HG02970 (cell line): ENCODE results near the gene SLC25A34.

Experiments
- ATAC-seq: cut with Tn5 transposase; IDR thresholded peaks from one replicate; pipeline ENCODE4 v1.9.1; 2021; ENCODE audit warnings: mild to moderate bottlenecking, moderate library complexity, moderate number of reproducible peaks; ENCODE audit not compliant: unreplicated experiment, low FRiP score

Gene SLC25A34

DNA sequence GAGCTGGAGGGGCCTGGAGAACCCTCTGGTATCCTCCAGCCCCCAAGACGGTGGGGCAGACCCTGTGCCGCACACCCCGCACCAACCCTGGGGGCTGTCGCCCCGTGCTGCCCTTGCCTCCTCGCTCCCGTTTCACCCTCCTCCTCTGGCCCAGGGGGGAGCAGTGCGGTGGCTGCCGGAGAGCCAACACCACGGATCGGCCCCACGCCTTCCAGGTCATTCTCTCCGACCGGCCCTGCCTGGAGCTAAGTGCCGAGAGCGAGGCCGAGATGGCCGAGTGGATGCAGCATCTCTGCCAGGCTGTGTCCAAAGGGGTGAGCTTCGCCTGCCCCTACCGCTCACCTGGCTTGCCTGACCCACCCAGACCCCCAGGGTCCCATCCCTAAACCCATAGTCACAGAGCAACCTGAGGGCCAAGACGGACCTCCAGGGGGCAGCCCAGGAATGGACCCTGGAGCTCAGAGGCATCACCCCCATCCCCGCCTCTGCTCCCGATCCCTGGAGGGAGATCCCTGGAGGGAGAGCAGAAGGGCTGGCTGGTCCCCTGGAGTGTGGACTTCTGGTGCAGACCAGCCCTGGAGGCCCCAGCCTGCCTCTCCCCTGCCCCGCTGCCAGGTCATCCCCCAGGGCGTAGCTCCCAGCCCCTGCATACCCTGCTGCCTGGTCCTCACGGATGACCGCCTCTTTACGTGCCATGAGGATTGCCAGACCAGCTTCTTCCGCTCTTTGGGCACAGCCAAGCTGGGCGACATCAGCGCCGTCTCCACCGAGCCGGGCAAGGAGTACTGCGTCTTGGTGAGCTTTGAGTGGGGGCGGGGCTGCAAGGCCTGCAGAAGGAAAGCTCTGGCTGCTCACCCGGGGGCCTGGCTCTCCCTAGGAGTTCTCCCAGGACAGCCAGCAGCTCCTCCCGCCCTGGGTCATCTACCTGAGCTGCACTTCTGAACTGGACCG, 4.0 kb upstream of the SLC25A34 start:
- ATAC-seq, result no peak

DNA sequence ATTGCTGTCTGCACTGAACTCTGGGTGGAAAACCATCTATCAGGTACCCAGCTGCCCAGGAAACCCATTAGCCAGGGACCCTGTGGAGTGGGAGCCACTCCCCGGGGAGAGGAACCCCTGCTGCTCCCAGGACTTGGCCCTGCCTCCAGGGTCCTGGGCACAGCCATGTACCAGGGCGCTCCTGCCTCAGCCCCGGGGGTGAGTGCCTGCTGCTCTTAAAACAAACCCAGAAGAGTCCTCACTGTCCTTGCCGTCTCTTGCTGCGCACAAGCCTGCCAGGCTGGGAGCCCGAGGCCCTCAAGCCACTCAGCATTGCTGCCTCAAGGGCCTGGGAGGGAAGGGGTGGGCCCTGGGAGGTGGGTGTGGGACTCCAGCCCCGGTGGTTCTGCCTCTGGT, 3.4 kb upstream of the SLC25A34 start:
- ATAC-seq, result no peak

DNA sequence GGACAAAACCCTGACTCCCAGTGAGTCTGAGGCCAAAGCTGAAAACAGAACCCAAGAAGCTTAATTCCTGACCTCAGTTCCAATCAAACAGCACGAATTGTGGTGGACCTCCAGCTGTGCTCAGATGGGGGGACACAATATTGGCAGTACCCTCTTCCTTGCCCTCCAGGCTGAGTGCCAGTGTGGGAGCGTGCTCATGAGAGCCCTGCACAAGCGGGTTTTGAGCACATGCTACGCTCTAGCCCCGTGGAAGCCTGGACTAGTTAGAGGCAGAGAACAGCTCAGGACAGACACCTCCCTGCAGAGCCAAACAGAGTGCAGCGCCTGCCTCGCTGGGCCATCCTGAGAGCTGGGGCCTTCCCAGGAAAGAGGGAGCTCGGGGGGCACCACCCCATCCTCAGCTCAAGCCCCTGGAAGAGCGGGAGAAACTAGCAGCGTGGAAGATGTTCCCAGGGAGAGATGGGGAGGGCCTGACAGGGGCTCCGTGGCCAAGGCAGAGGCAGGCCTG, 2.8 kb upstream of the SLC25A34 start:
- ATAC-seq, result no peak

DNA sequence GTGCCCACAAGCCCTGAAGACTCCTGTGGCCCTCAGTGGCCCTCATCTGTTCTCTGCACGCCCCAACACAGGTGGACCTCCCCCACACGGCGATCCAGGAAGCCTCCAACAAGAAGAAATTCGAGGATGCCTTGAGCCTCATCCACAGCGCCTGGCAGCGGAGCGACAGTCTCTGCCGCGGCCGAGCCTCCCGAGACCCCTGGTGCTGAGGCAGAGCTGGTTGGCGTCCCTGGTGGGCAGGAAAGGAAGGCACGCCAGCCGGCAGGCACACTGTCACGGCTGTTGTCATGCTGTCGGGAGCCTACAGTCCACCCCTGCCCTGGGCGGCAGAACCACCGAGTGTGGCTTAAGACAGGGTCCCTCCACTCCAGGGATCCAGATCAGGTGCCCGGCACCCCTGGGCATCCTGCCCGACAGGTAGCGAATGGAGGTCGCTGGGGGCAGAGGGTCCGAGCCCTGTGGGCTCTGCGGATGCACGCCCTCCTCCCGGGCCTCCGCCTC, 2.3 kb upstream of the SLC25A34 start:
- ATAC-seq, result no peak

DNA sequence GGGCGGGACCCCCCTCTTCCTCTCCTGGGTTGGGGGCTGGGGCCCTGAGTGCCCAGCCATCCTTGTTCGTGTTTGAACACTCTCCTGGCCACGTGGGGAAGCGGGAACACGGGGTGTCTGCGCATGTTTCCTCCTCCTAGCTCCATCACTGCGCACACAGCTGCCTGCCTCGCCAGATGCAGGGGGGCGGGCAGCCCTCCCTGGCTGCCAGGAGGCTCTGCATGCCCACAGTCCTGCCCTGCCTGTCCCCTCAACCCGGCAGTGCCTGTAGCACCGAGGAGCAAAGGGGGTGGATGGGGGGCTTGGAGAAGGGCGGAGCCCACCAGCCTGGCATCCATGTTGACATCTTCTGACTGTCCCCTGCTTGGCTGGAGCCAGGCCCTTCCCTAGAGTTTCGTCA, 1.8 kb upstream of the SLC25A34 start:
- ATAC-seq, result no peak

DNA sequence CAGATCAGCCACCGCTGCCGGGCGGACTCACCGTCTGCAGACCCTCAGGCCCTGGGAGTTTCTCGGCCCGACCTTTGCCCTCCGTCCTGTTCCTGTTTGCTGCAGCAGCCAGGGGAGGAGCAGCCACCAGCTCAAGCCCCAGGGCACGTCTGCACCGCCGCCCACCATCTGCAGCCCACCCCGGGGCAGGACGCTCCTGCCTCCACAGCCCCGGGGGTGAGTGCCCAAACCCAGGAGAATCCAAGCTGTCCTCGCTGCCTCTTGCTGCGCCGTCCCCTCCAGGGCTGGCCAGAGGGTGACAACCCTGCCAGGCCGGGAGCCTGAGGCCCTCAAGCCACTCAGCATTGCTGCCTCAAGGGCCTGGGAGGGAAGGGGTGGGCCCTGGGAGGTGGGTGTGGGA, 1.2 kb upstream of the SLC25A34 start:
- no peak for ATAC-seq

DNA sequence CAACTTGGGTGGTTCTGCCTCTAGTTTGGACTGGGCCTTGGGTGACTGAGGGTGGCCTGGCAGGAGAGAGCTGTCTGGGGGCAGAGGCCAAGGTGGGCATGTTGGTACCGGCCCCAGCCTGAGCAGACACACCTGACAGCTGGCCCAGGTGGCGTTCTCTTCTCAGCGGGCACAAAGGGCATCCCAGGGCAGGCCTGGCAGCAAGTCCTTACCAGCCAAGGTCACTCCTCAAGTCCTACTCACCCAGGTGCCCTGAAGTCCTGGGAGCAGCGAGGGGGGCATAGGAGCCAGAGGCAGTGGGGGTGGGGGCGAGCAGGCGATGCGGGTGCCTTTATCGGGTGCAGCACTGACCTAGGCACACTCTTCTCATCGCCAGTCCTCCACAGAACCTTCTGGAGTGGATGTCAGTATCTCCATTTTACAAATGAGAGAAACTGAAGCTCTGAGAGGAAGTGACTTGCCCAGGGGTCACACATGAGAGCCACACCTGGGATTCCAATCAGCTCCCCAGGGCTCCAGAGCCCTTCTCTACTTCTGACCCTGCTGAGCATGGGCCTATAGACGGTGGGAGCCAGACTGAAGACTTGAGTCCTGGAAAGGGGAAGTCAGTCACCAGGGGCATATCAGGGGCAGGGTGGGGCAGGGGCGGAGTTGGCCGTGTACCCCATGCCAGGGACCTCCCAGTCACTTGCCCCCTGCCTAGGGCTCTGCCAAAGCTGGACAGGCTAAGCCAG, 587 bp upstream of the SLC25A34 start:
- ATAC-seq, result no peak

DNA sequence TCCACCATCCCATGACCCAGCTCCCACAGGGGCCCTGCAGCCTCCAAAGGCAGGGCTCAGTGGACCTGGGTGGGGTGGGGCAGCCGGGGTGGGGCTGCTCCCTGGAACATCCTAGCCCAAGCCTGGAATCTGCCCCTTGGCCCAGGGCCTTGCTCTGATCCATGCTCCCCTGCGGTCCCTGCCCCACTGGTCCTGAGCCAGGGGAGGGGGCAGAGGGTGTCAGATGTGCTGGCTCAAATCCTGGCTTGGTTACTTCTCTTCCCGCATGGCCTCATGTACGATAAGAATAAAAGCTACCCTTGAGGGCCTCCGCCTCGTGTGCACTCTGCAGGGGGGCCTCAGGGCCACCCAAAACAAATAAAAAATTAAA, 819 bp downstream of the SLC25A34 start:
- no peak for ATAC-seq

DNA sequence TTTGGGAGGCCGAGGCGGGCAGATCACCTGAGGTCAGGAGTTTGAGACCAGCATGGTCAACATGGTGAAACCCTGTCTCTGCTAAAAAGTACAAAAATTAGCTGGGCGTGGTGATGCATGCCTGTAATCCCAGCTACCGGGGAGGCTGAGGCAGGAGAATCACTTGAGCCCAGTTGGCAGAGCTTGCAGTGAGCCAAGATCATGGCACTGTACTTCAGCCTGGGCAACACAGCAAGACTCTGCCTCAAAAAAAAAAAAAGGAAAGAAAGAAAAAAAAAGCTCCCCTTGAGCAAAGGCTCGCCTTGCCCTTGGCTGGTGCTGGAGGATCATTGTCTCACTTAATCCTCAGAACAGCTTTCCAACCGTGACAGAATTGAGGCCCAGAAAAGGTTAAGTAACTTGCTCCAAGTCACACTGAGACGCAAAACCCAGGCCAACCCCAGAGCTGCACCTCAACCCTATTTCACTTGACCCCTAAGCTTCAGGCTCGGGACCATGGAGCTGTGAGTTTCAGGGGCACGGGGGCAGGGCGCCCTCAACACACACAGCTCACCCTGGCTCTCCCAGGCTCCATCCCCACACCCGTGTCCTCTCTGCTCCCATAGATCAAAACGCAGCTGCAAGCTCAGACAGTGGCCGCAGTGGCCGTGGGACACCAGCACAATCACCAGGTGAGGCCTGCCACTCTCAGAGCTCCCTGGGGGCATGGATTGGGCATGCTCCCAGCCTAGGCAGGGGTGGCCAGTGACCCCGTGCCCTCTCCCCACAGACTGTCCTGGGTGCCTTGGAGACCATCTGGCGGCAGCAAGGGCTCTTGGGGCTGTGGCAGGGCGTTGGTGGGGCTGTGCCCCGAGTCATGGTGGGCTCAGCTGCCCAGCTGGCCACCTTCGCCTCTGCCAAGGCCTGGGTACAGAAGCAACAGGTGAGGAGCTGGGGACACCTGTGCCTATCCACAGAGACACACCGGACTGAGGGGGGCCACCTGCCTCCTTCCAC, 1.6 kb downstream of the SLC25A34 start:
- no peak for ATAC-seq

DNA sequence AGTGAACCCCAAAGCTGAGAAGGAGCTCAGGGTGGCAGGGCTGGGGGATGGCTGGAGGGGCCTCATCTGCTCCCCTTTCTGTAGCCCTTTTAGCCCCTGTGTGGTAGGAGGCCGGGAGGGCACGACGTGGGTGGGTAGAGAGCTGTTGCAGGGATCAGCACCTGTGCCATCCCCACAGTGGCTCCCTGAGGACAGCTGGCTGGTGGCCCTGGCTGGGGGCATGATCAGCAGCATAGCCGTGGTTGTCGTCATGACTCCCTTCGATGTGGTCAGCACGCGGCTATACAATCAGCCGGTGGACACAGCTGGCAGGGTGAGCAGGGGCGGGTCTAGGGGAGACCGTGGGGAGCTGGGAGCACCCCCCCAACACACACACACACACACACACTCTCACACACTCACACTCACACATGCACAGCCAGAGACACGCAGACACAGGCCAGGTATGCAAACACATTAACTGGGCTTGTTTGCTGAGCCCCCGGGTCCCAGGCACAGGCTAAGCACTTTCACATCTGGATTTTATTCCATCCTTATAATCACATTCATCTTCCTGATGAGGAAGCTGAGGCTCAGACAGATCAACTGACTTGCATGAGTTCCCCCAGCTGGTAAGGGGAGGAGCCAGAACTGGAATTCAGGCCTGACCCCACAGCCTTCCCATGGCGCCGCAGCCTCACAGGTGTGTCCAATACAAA, 2.5 kb downstream of the SLC25A34 start:
- no peak for ATAC-seq

DNA sequence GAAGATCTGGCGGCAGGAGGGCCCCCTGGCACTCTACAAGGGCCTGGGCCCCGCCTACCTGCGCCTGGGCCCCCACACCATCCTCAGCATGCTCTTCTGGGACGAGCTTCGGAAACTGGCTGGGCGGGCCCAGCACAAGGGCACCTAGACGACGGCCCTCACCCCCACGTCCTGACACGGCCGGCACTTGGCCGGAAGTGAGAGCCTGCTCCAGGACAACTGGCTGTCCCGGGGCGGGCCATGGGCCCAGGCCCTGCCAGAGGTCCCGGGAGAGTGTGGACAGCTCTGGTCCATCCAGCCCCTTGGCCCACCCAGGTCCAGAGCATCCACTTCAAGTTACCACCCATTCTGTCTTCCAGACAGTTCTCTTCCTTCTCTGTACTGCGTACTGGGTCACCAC, 3.2 kb downstream of the SLC25A34 start:
- ATAC-seq, result no peak

DNA sequence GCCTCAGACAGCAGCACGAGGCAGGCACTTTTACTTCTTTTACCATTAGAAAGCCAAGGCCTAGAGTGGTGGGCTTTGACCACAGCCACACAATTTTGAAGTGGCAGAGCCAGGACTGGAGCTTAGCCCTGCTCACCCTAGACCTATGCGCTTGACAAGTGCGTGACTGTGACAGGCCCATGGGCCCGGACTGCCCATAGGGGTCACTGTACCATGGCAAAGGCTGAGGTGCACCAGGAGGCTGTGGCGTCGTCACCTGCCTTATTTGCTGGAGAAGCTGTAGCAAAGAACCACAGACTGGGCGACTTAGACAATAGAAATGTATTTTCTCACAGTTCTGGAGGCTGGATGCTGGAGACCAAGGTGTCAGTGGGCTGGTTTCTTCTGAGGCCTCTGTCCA, 3.7 kb downstream of the SLC25A34 start:
- ATAC-seq, result no peak

DNA sequence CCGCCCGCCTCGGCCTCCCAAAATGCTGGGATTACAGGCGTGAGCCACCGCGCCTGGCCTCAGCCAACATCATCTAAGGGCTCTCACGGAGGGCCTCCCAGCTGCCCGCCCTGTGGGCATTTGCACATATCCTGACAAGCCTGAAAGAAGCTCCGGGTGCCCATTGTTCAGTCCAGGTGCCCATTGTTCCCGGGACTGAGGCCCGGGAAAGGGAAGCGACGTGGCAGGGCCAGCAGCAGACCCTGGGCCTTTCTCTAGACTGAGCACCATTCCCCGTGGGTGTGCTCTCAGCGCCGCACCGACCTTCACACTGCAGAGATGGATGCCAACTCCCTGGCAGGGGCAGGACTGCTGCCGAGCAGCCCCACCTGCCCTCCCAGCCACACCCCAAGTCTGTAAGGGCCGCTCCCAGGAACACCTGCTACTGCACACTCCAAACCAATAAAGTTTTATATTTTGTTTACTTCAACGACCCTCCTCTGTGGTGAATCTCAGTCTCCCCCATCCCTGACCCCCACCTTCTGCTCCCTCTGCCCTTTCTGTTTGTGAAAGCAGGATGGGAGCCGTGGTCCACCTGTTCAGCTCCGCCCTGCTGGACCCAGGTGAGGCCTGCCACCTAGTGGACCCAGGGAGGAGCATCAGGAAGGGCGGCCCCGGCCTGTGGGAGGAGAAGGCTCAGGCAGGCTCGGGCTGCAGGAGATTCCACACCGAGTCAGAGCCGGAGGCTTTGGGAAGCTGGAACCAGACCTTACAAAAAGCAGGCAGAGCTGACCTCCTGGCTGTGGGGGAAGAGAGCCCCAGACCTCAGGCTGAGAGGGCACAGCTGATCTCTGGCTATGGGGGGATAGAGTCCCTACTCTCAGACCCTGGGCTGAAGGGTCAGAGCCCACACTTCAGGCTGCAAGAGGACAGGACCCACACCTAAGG, 5.1 kb downstream of the SLC25A34 start:
- ATAC-seq, result peak; percentile 66

DNA sequence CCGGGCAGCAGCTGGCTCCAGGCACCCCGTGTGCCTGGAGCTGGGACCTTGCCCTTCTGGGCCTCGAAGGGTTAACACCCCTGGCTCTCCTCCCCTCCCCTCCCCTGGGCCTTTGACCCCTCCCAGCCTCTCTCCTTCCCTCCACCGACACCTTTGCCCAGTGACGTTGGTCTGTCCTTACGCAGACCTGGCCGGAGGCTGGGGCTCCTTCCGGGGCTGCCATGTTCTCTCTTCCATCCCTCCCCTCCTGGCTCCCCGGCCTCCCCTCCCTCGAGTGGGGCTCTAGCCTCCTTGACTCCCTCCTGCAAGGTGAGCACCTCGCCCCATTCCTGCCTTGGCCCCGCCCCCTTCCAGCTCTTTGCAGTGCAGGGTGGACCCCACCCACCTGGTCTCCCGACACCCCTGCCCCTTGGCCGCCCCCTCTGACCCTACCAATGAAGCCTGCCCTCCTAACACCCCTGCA, 6.3 kb downstream of the SLC25A34 start, which contains the start of gene TMEM82:
TSS of gene TMEM82 (plus strand) at position 161 of the 463 bp plus-strand sequence. CDS start at position 222, 61 bp downstream.
- no peak for ATAC-seq

DNA sequence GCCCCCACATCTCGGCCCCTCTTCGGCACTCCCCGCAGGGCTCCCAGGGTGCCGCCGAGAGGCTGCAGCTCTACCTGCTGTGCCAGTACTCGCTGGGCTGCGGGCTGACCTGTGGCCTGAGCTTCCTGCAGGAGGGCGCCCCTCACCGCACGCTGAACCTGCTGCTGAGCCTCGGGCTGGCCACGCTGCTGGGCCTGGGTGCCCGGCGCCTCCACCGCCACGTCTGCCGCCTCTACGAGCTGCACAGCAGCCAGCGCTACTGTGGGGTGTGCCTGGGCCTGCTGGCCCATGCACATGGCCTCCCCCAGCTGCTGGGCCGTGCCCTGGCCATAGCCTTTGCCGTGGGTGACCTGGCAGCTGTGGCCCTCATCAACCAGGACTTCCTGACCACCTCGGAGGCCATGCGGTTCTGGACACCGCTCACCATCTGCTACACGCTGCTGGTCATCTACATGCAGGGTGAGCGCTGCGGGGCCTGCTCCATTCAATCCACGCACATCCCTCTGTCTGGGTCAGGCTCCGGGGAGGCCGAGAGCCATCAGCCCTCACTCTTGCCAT, 8.1 kb downstream of the SLC25A34 start:
- ATAC-seq, result no peak

DNA sequence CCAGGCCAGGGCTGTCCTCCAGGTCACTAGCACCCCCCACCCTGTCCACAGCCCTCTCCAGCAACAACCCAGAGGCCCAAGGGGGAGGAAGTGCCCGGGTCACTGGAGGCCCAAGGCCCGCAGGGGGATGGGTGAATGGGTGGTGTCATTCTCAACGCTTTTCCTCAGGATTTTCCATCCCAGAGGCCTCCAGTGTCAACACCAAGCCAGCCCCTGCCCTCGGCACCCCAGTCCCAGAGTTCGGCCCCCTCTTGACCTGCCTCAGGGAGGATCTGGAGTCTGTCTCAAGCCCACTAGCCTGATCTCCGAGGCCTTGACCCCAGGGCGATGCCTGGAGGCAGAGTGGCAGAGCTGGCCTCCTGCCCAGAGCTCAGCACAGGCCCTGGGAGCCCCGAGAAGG, 11.3 kb downstream of the SLC25A34 start:
- no peak for ATAC-seq

DNA sequence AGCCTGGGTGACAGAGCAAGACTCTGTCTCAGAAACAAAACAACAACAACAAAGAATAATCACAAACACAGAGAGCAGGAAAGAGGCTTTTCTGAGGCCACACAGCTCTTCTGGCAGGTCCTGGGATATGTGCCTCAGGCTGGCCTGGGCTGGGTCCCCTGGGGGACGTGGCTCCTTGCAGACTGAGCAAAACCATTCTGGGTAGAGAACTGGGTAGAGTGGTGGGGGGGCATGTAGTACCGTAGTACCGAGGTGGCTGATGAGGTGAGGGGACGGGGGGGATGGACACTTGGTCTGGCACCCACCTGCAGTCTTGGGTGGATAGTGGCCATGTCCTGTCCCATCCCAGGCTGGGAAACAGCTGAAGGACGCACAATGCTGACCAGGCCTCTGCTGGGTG, 12.2 kb downstream of the SLC25A34 start:
- ATAC-seq, result no peak
